Measurements from ENCODE around the gene FZD7. TPM values are rescaled to one million over a fixed set of nuclear protein-coding genes. Genes with fewer than 3 reads are reported as not detected.

The FZD7 gene
- polyA plus RNA-seq, 1 donor, result 27.5 TPM

DNA sequence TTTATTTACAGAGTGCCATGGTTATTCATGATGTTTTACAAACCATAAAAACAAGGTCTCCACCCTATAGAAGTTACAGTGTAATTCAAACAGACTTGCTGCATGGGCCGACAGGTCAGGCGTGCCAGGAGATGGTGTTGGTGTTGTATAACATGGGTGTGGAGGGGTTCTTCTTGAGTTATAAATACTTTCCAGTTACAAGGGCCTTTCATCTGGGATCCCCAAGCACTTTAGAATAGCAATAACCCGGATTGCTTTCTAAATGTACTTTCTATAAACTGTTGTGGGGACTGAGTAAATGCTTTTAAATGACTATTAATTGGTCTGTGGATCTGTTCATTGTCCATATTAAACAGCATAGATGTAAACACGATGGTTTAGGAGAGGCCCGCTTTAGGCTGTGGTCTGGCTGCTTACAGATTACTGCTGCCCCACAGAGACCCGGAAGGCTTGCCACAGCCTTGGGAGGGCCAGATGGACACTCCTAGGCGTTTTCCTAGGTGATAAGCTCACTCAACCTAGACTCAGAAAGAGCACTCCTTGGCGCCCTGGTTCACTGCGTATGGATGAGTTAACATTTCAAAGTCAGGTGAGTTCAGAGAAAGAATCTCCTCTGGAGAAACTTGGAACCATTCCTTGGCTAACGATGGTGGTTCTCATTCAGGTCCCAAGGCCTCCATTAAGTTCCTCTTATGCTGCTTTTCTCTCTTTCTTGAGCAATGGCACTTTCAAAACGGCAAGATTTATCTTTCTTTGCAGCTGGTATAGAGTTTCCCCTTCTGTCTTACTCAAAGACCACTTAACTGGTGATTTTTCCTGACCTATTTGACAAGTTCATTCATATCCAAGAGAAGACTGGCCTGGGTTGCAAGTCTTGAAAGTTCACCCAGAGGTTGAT, 35.8 kb downstream of the FZD7 start:
- DNase-seq, result no peak

DNA sequence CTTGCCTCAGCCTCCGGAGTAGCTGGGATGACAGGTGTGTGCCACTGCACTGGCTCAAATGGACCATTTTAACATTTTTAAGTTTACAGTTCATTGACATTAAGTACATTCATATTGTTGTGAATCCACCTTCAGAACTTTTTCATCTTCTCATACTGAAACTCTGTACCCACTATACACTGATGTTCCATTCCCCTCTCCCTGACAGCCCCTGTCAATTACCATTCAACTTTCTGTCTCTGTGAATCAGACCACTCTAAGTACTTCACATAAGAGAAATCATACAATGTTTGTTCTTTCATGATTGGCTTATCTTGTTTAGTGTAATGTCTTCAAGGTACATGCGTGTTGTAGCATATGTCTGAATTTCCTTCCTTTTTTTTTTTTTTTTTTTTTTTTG, 37.5 kb downstream of the FZD7 start:
- no peak for DNase-seq

DNA sequence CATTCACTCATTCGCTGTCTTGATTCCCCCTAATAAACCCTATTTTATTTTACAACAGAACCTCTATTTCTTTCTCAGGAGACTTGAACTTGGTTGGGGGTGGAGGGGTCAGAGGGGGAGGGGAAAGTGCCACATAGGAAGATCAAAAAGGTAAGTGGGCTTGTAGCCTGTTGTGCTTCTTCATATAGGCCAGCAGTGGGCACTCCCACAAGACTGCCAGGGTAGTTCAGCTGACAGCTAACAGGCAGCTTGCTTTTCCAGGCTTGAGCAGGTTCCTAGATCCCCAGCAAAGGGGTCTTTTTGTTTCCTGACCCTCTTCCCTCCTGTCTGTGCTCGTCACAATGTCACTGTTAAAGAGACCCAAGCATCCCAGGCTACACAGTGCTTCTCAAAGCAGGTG, 38.6 kb downstream of the FZD7 start:
- DNase-seq, result no peak

DNA sequence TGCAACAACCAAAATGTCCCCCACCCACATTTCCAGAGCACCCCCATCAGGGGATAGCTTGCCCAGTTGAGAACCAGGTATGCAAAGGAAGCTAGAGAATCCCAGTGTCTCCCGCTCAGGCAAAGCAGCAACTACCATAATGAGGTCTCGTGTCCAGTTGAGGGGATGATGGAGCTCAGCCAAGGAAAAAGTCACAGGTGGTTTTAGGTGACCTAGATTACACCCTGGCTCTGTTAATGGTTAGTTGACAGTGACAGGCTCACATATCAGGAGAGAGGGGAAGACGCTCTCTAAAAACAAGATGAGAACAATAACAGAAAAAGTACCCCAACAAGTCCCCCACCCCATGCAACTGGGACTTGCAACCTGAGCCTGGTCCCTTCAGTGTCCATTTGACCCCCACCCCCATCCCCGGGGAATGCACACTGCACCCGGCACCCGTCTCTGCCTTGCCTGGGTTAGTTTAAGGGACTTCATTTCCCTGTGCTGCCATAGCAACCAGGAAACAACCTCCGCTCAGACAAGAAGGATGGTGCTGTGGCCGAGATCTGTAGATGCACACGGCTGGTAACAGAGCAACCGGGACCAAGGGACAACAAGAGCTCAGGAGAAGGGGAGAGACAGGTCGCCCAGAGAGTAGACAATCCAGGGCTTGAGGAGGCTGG, 39.2 kb downstream of the FZD7 start, which contains the start of gene KIAA2012:
Gene KIAA2012 (plus strand): TSS at position 519 of the 665 bp plus-strand sequence. CDS start 373 bp downstream, outside the sequence.
- DNase-seq, result no peak

DNA sequence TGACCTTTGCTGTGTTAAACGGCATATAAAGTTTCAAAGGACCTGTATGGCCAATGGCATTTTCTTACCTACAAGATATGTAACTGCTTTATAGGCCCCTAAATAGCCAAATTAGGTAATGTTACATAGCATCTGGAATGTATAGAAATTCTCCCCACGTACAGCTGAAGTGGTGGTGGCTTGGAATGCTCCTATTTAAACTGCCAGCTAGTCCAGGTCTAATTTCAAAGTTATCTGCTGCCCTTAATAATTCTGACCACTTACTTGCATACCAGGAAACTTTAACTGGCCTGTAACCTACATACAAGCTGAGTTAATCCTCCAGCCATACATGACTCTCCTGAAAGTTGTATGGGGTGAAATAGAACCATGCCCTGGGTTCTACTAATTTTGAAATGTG, 40.7 kb downstream of the FZD7 start:
- DNase-seq, result no peak

DNA sequence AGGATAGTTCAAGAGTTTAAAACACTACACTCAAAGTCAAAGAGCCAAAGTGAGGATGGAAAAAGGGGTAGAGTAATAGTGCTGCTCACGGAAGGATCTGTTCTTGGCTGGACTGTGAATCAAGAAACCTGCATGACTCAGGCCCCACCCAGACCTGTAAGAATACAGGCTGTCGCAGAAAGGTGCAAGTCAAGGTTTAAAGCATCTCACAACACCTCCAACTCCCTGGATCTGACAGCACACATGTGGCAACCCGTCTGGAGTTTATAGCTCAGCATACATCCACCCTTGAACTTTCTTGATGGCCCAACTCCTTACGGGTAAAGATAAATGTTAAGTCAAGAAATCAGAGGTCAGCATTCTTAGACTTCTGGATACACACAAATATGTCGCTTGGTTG, 45.7 kb downstream of the FZD7 start:
- no peak for DNase-seq

DNA sequence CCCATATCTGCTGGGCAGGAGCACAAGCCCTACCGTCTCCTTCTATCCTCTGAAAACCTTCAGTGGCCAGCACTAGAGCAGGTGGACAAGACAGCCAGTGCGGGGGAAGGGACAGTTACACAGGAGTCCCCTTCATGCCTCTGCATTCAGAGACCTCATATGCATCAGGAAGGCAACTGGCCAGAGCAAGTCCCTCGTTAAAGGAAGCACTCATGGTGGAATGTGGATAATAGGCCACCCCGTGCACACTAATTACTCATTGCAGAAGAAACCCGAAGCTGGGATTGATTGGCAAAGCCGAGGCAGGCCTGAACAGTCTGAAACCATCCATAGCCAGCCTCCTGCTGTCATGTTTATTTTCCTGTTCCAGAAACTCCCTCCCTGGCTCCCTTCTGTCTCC, 50.6 kb downstream of the FZD7 start:
- no peak for DNase-seq

Other genes starting within 250 kb of the FZD7 start
- 2.9 TPM for gene CDK15, start 227.3 kb upstream of the FZD7 start, polyA plus RNA-seq (ENCODE audit: insufficient read length)
- 0.19 TPM for gene KIAA2012, start 39.4 kb downstream of the FZD7 start, polyA plus RNA-seq (ENCODE audit: insufficient read length)
- 93.1 TPM for gene SUMO1, start 204.7 kb downstream of the FZD7 start, polyA plus RNA-seq (ENCODE audit: insufficient read length)
- gene NOP58, start 231.9 kb downstream of the FZD7 start, polyA plus RNA-seq (ENCODE audit: insufficient read length), result 58.7 TPM